Nephron progenitor cell (in vitro differentiated cells): ENCODE measurements around the gene OLIG3.

Experiments
- DNase-seq: peaks from one replicate; pipeline ENCODE4 v3.0.0; 2021
- H3K27ac Mint-ChIP-seq: 2 replicates; pipeline ENCODE4 v1.8.0; 2021; ENCODE audit warnings: mild to moderate bottlenecking, moderate library complexity, mixed read lengths
- H3K27me3 Mint-ChIP-seq: 2 replicates; pipeline ENCODE4 v1.8.0; 2021; ENCODE audit warnings: mild to moderate bottlenecking, low read depth, mixed read lengths; ENCODE audit not compliant: poor library complexity
- H3K36me3 Mint-ChIP-seq: 2 replicates; pipeline ENCODE4 v1.8.0; 2021; ENCODE audit warnings: low read depth, mixed read lengths
- H3K4me1 Mint-ChIP-seq: 2 replicates; pipeline ENCODE4 v1.8.0; 2021; ENCODE audit warnings: mixed read lengths
- H3K4me3 Mint-ChIP-seq: 2 replicates; pipeline ENCODE4 v1.8.0; 2021; ENCODE audit warnings: mild to moderate bottlenecking, moderate library complexity, mixed read lengths
- H3K9me3 Mint-ChIP-seq: 2 replicates; pipeline ENCODE4 v1.8.0; 2021; ENCODE audit warnings: mild to moderate bottlenecking, moderate library complexity, mixed read lengths
- TF ChIP-seq, protein P1 (sequence below): fragments of 200-600 bp; sonication (generic); IDR thresholded peaks from 2 replicates; pipeline ENCODE4 v1.5.0; 2021; ENCODE audit warnings: antibody characterized with exemption

OLIG3 gene

DNA sequence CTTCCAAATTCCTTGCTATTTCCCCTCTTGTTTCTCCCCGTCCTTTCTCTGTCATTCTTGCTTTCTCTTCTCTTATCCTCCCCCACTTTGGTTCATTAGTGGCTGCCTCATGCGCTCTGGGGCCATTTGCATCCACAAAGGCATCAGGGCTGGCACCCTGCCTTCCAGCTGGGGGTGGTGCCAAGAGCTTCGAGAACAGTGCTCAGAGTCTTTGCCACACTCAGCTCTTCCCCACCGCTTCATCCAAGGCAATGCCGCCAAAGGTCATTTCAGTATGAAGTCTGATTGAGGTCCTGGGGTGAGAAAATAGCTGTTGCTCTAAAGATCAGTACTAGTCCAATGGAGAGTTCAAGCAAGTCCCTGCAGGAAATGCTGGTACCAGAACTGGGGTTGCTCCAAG lies 22.7 kb downstream of the OLIG3 start:
- Mint-ChIP-seq H3K36me3 (no peaks in the 10 kb centered on the region), H3K27me3 (peaks cover 10% of the 10 kb centered on the region), H3K4me3 (no peak overlapping the region), H3K4me1 (peaks cover 24% of the 10 kb centered on the region), H3K9me3 (no peaks in the 10 kb centered on the region), H3K27ac (no peak overlapping the region)
- DNase-seq, result no peak
- TF ChIP-seq, protein P1, sequence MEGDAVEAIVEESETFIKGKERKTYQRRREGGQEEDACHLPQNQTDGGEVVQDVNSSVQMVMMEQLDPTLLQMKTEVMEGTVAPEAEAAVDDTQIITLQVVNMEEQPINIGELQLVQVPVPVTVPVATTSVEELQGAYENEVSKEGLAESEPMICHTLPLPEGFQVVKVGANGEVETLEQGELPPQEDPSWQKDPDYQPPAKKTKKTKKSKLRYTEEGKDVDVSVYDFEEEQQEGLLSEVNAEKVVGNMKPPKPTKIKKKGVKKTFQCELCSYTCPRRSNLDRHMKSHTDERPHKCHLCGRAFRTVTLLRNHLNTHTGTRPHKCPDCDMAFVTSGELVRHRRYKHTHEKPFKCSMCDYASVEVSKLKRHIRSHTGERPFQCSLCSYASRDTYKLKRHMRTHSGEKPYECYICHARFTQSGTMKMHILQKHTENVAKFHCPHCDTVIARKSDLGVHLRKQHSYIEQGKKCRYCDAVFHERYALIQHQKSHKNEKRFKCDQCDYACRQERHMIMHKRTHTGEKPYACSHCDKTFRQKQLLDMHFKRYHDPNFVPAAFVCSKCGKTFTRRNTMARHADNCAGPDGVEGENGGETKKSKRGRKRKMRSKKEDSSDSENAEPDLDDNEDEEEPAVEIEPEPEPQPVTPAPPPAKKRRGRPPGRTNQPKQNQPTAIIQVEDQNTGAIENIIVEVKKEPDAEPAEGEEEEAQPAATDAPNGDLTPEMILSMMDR, result no peak

DNA sequence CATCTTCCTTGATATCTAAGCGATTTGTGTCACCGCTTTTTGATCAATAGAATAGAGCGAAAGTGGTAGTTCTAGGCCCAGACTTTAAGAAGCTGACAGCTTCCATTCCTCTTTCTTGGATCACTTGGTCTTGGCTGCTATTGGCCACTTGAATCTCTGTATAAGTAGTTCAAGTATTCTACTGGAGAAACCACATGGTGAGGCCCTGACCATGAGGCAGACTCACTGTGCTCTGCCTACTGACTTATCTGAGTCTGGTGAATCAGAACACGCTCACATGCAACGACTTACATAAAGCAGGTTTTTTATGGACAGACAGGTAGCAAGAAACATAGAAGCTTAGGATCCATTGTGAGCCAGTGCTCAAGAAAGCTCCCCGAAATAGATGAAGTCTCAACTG lies 27.0 kb downstream of the OLIG3 start:
- Mint-ChIP-seq H3K9me3 (no peaks in the 10 kb centered on the region), H3K4me1 (peaks cover 8% of the 10 kb centered on the region), H3K27ac (no peak overlapping the region), H3K4me3 (no peak overlapping the region), H3K36me3 (no peaks in the 10 kb centered on the region), H3K27me3 (peaks cover 17% of the 10 kb centered on the region)
- TF ChIP-seq, protein P1, result no peak
- no peak for DNase-seq

DNA sequence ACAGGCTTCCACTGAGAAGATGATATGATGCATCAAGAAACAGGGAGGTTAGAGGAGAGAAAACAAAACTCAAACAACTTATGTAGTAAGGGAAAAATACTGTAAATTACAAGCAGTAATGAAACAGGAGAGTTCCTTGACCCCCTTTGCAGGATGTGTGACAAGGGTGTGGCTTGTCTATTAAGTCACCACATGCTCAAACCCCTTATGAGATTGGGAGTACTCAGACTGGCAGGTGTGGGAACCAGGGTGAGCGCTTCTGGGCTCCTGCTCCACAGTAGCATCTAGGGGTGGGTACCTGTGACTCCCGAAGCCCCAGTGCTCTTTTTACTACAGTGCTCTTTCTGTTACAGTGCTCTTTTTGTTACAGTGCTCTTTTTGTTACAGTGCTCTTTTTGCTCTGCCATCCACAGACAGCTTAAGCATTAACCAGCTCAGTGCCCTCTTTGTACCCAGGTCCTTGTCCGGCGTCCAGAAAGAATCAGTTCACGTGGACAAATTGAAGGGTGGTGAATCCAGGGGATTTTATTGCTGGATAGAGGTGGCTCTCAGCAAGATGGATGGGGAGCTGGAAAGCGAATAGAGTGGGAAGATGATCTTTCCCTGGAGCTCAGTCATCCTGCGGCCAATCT lies 28.7 kb downstream of the OLIG3 start:
- H3K9me3 Mint-ChIP-seq, result no peaks in the 10 kb centered on the region
- H3K4me1 Mint-ChIP-seq, result no peaks in the 10 kb centered on the region
- DNase-seq, result no peak
- TF ChIP-seq, protein P1, result no peak
- no peak overlapping the region for H3K4me3 Mint-ChIP-seq
- peaks cover 11% of the 10 kb centered on the region for H3K27me3 Mint-ChIP-seq
- no peak overlapping the region for H3K27ac Mint-ChIP-seq
- no peaks in the 10 kb centered on the region for H3K36me3 Mint-ChIP-seq

DNA sequence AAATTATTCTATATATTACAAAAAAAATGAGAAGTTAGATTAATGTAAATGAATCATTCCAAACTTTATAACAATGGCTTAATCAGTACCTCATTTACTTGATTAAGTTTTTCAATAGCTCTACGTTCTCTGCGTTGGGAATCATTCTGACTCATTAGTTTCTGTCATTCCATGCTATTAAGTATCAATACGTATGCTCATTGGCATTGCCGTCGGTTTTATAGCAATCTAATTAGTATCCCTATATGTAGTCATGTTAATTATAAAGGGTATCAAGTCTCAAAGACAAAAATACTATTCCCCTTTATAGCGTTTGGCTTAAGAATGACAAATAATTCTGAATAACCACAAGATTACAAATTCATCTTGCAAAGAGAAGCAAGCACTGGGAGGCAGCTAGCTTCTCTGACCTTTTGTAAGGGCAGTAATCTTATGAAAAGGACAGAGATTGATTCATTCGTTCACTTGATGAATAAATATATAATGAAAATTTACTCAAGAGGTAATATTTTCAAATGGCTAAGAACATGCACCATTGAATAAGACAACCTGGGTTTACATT lies 41.8 kb downstream of the OLIG3 start:
- no peak for DNase-seq
- Mint-ChIP-seq H3K4me1 (no peaks in the 10 kb centered on the region), H3K4me3 (no peak overlapping the region), H3K9me3 (peaks cover 4% of the 10 kb centered on the region), H3K27me3 (no peaks in the 10 kb centered on the region), H3K36me3 (no peaks in the 10 kb centered on the region), H3K27ac (no peak overlapping the region)
- TF ChIP-seq, protein P1, result no peak

DNA sequence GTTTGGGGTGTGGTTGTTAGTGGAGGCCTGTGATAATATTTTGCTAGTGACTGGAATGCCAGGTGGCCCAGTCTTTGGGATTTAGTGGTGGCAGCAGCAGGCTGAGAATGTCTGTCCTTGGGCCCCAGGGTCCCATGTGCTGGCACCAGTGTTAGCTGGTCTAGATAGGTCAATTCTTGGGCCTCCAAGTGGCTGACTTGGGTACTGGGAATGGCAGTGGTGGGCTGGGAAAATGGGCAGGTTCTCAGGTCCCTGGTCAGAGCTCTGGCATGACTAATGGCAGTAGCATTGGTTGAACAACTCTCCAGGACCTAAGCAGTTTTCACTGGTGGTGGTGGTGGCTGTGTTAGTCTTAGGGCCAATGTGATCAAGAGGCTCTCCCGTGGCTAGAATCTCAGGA lies 50.3 kb downstream of the OLIG3 start:
- DNase-seq, result no peak
- Mint-ChIP-seq H3K4me1 (no peaks in the 10 kb centered on the region), H3K4me3 (no peak overlapping the region), H3K27me3 (no peaks in the 10 kb centered on the region), H3K9me3 (peaks cover 57% of the 10 kb centered on the region), H3K27ac (no peak overlapping the region), H3K36me3 (no peaks in the 10 kb centered on the region)
- TF ChIP-seq, protein P1, result no peak
